IPS-18a (cell line): ENCODE results near the gene ZNF536.
"Not testable (repeated sequence)": the region's sequence is repeated elsewhere in the genome, so short reads cannot be mapped to it uniquely, and the experiment has no call there.

Experiments
- H3K27ac ChIP-seq: one replicate; pipeline ENCODE4 v1.5.1; 2013; ENCODE audit warnings: low read length
- H3K27me3 ChIP-seq: one replicate; pipeline ENCODE4 v1.6.1; 2013; ENCODE audit warnings: mild to moderate bottlenecking, low read length; ENCODE audit not compliant: control insufficient read depth, insufficient read depth
- H3K36me3 ChIP-seq: one replicate; pipeline ENCODE4 v1.6.1; 2013; ENCODE audit warnings: low read depth, low read length; ENCODE audit not compliant: control insufficient read depth
- H3K4me1 ChIP-seq: one replicate; pipeline ENCODE4 v1.6.1; 2013; ENCODE audit warnings: low read depth, low read length; ENCODE audit not compliant: control insufficient read depth
- H3K4me3 ChIP-seq: one replicate; pipeline ENCODE4 v1.5.1; 2013; ENCODE audit warnings: low read length
- H3K9ac ChIP-seq: one replicate; pipeline ENCODE4 v1.6.1; 2013; ENCODE audit warnings: mild to moderate bottlenecking, low read length, moderate library complexity
- H3K9me3 ChIP-seq: one replicate; pipeline ENCODE4 v1.6.1; 2013; ENCODE audit warnings: low read depth, low read length; ENCODE audit not compliant: control insufficient read depth

The ZNF536 gene

DNA sequence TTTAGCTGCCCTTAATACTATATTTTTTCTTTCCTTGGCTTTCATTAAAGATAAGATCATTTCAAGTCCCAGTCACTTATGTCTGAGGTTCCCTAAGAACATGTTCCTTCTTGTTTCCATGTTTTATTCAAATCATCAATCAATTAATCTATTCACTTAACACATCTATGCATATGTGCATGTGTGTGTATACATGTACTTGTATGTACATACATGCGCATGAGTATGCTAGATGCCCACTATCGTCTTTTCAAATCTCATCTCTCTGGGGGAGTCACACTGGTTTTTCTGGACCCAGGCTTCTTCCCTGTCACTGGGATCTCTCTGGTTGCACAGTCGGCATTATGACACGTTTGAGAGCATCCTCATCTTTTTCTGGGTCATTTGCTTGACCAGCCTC, 108.9 kb downstream of the ZNF536 start:
- peaks cover 2% of the 10 kb centered on the region for H3K4me1 ChIP-seq
- H3K4me3 ChIP-seq, result no peak overlapping the region
- H3K27ac ChIP-seq, result no peak overlapping the region
- no peaks in the 10 kb centered on the region for H3K36me3 ChIP-seq
- H3K9me3 ChIP-seq, result no peaks in the 10 kb centered on the region
- H3K9ac ChIP-seq, result no peak overlapping the region
- no peaks in the 10 kb centered on the region for H3K27me3 ChIP-seq

DNA sequence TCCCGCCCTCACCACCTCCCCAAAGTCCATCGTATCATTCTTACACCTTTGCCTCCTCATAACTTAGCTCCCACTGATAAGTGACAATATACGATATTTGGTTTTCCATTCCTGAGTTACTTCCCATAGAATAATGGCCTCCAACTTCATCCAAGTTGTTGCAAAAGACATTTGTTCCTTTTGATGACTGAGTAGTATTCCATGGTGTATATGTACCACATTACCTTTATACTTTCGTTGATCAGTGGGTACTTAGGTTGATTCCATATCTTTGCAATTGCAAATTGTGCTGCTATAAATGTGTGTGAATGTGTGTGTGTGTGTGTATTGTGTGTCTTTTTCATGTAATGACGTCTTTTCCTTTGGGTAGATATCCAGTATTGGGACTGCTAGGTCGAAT, 109.6 kb downstream of the ZNF536 start:
- Histone ChIP-seq H3K36me3 (no peaks in the 10 kb centered on the region), H3K4me3 (no peak overlapping the region), H3K4me1 (peaks cover 2% of the 10 kb centered on the region), H3K27ac (no peak overlapping the region), H3K9ac (no peak overlapping the region), H3K27me3 (no peaks in the 10 kb centered on the region), H3K9me3 (no peaks in the 10 kb centered on the region)

- H3K9me3 ChIP-seq, result no peaks in the 10 kb centered on the region
Observed at GRCh38 chr19:30482956-30483355, 110.8 kb downstream of the ZNF536 start.

GRCh38 chr19:30486250-30486649, 114.1 kb downstream of the ZNF536 start:
- not testable (repeated sequence) for H3K36me3 ChIP-seq, H3K4me3 ChIP-seq, H3K4me1 ChIP-seq, H3K9me3 ChIP-seq, H3K27me3 ChIP-seq, H3K9ac ChIP-seq, H3K27ac ChIP-seq

More at GRCh38 chr19:30482956-30483355, 110.8 kb downstream of the ZNF536 start:
- Histone ChIP-seq H3K27me3 (no peaks in the 10 kb centered on the region), H3K36me3 (no peaks in the 10 kb centered on the region), H3K27ac (no peak overlapping the region), H3K9ac (no peak overlapping the region), H3K4me1 (no peaks in the 10 kb centered on the region), H3K4me3 (no peak overlapping the region)

GRCh38 chr19:30487178-30487577, 115.0 kb downstream of the ZNF536 start:
- H3K9me3 ChIP-seq, result no peaks in the 10 kb centered on the region
- H3K27ac ChIP-seq, result no peak overlapping the region
- H3K4me1 ChIP-seq, result peaks cover 17% of the 10 kb centered on the region
- H3K9ac ChIP-seq, result no peak overlapping the region
- no peaks in the 10 kb centered on the region for H3K36me3 ChIP-seq
- H3K27me3 ChIP-seq, result no peaks in the 10 kb centered on the region
- H3K4me3 ChIP-seq, result no peak overlapping the region

GRCh38 chr19:30488191-30488590, 116.0 kb downstream of the ZNF536 start:
- Histone ChIP-seq H3K36me3 (no peaks in the 10 kb centered on the region), H3K27me3 (no peaks in the 10 kb centered on the region), H3K9ac (no peak overlapping the region), H3K4me3 (no peak overlapping the region), H3K27ac (no peak overlapping the region), H3K4me1 (peaks cover 26% of the 10 kb centered on the region), H3K9me3 (no peaks in the 10 kb centered on the region)

DNA sequence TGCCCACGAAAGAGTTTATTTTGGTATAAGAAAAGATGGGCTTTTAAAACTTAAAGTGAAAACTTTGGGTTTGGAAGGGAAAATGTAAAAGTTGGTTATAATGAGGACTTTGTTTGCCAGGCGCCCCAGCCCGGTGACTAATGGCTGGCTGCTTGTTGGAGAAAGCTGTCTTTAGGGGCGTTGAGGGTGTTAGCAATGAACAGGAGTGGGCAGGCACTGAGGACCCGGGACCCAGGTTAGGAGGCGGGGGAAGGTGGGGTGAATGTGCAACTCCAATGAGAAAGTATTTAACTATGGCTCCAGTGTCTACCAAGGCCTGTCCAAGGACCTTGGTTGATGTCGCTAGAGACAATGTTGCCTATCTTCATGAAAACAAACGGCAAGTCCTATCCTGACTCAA, 118.6 kb downstream of the ZNF536 start:
- H3K9ac ChIP-seq, result no peak overlapping the region
- no peaks in the 10 kb centered on the region for H3K36me3 ChIP-seq
- peaks cover 31% of the 10 kb centered on the region for H3K4me1 ChIP-seq
- H3K27me3 ChIP-seq, result no peaks in the 10 kb centered on the region
- H3K27ac ChIP-seq, result no peak overlapping the region
- no peak overlapping the region for H3K4me3 ChIP-seq
- H3K9me3 ChIP-seq, result no peaks in the 10 kb centered on the region

DNA sequence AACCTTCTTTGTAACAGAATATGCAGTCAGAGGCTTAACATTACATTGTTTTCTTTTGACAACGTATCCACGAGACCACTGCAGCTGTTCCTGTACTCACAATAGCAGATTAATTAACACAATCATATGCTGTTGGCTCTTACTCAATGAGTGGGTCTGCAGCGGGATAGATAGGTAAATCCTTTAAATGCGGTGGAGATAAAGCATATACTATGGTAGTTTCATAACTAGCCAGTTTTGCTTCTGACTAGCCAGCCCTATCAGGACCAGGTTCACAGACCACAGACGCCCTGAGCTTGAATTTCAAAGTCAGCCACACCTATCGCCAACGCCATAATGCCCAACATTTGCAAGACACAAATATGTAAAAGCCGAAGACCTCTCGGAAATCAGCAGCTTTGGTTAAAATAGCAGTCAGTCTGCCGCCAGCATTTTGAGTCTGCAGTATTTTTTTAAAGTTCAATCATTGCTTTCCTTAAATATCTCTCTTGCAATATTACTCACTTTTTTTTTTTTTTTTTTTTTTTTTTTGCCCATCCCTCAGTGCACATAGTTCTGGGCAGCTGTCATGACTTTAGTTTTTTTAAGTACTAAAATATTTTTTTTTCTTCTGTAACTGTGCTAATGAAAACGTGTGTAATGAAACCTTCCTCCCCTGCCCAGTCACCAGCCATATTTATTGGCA, 120.5 kb downstream of the ZNF536 start:
- H3K27ac ChIP-seq, result no peak overlapping the region
- no peaks in the 10 kb centered on the region for H3K27me3 ChIP-seq
- H3K36me3 ChIP-seq, result no peaks in the 10 kb centered on the region
- peak overlapping the region; percentile 36 for H3K4me3 ChIP-seq
- no peak overlapping the region for H3K9ac ChIP-seq
- H3K4me1 ChIP-seq, result peaks cover 31% of the 10 kb centered on the region
- H3K9me3 ChIP-seq, result no peaks in the 10 kb centered on the region

DNA sequence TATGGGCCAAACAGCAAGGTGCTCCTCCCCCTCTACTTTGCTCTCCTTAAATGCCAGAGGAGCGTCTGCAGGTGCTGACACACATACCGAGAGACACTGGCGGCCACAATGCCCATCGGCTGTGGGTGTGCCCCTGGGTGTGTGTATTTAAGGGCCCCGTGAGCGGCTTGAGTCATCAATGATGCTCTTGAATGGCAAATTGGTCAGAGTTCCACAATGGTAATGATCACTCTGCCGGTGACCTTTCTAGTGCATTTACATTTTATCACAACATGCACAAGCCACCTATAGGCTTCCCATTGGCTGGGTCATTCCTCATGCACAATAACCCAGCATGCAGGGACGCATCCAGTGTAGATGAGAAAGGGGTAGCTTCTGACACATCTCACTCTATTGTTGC, 124.8 kb downstream of the ZNF536 start:
- Histone ChIP-seq H3K27ac (no peak overlapping the region), H3K27me3 (no peaks in the 10 kb centered on the region), H3K4me3 (no peak overlapping the region), H3K9ac (no peak overlapping the region), H3K36me3 (no peaks in the 10 kb centered on the region), H3K4me1 (peaks cover 16% of the 10 kb centered on the region), H3K9me3 (no peaks in the 10 kb centered on the region)

- not testable (repeated sequence) for H3K9me3 ChIP-seq, H3K4me3 ChIP-seq, H3K27me3 ChIP-seq, H3K36me3 ChIP-seq, H3K4me1 ChIP-seq, H3K9ac ChIP-seq, H3K27ac ChIP-seq
Observed at GRCh38 chr19:30498085-30498484, 125.9 kb downstream of the ZNF536 start.

DNA sequence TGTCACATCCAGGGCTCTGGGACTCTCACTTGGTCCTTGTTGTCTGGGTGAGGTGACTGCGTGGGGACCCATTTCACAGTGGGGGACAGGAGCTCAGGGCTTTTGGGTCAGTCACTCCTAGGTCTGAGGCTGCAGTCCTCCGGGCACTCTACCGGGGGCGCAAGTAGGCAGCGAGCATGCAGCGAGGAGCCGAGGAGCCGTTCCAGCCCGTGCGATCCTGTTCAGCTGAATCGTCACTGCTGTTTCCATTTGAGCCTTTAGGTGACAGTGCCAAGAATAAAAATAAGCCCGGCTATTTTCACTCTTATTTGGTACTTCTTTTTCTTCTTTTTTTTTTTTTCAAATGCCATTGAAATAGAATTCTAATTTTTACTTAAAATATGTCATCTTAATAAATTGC, 126.5 kb downstream of the ZNF536 start:
- Histone ChIP-seq H3K27me3 (no peaks in the 10 kb centered on the region), H3K9ac (no peak overlapping the region), H3K27ac (no peak overlapping the region), H3K9me3 (no peaks in the 10 kb centered on the region), H3K36me3 (no peaks in the 10 kb centered on the region), H3K4me3 (no peak overlapping the region), H3K4me1 (no peaks in the 10 kb centered on the region)

- Histone ChIP-seq H3K4me3 (no peak overlapping the region), H3K27ac (no peak overlapping the region), H3K27me3 (no peaks in the 10 kb centered on the region), H3K9me3 (no peaks in the 10 kb centered on the region), H3K9ac (no peak overlapping the region), H3K4me1 (no peaks in the 10 kb centered on the region), H3K36me3 (no peaks in the 10 kb centered on the region)
Observed at GRCh38 chr19:30504272-30504671, 132.1 kb downstream of the ZNF536 start.
